Measurements from ENCODE around the gene AP1M1. TPM values are rescaled to one million over a fixed set of nuclear protein-coding genes. Genes with fewer than 3 reads are reported as not detected.
A peak's percentile ranks its signal among the peaks of the same experiment; 100 is the strongest.

The AP1M1 gene
- polyA plus RNA-seq, 3 donors from 2014 or later, result 128 to 178 (median 173) TPM

- H3K27me3 Mint-ChIP-seq (ENCODE audit: low read depth in 3 of 3), result peaks cover 6% of the 10 kb centered on the region in 3 donors
- peak overlapping the region in 3 of 5 donors; percentile 22 to 52 (median 28) for H3K4me3 Mint-ChIP-seq
- DNase-seq, result peak in 1 of 3 donors; percentile 16
- H3K27ac Mint-ChIP-seq, result peak overlapping the region in 4 of 6 donors; percentile 25 to 76 (median 41)
- H3K9me3 Mint-ChIP-seq, result peaks cover 0 to 1% (median 0%) of the 10 kb centered on the region in 6 donors
- H3K36me3 Mint-ChIP-seq, result no peaks in the 10 kb centered on the region
- peaks cover 44 to 46% of the 10 kb centered on the region in 2 donors for H3K4me1 Mint-ChIP-seq
Measured at GRCh38 chr19:16259385-16260159, 61.9 kb downstream of the AP1M1 start.

- Mint-ChIP-seq H3K9me3 (no peaks in the 10 kb centered on the region), H3K4me3 (no peak overlapping the region), H3K36me3 (no peaks in the 10 kb centered on the region), H3K27ac (no peak overlapping the region), H3K4me1 (peaks cover 44 to 48% of the 10 kb centered on the region in 2 donors), H3K27me3 (ENCODE audit: low read depth in 3 of 3) (peaks cover 6 to 9% (median 6%) of the 10 kb centered on the region in 3 donors)
- DNase-seq, result no peak
Measured at GRCh38 chr19:16260160-16260811, 62.6 kb downstream of the AP1M1 start.

GRCh38 chr19:16260812-16261161, 63.1 kb downstream of the AP1M1 start:
- Mint-ChIP-seq H3K27me3 (ENCODE audit: low read depth in 3 of 3) (peaks cover 6 to 9% (median 6%) of the 10 kb centered on the region in 3 donors), H3K36me3 (no peaks in the 10 kb centered on the region), H3K4me3 (no peak overlapping the region), H3K27ac (peak overlapping the region in 2 of 6 donors; percentile 66 to 70), H3K9me3 (no peaks in the 10 kb centered on the region), H3K4me1 (peaks cover 45 to 48% of the 10 kb centered on the region in 2 donors)
- DNase-seq, result no peak

- H3K27ac Mint-ChIP-seq, result peak overlapping the region in 5 of 6 donors; percentile 22 to 66 (median 38)
- no peaks in the 10 kb centered on the region for H3K9me3 Mint-ChIP-seq
- H3K4me3 Mint-ChIP-seq, result peak overlapping the region in 2 of 5 donors; percentile 7 to 43
- DNase-seq, result no peak
- peaks cover 51 to 52% of the 10 kb centered on the region in 2 donors for H3K4me1 Mint-ChIP-seq
- H3K27me3 Mint-ChIP-seq (ENCODE audit: low read depth in 3 of 3), result peaks cover 5 to 7% (median 5%) of the 10 kb centered on the region in 3 donors
- H3K36me3 Mint-ChIP-seq, result no peaks in the 10 kb centered on the region
Measured at GRCh38 chr19:16261584-16262368, 64.1 kb downstream of the AP1M1 start.

GRCh38 chr19:16262618-16263017, 64.9 kb downstream of the AP1M1 start:
- Mint-ChIP-seq H3K4me3 (peak overlapping the region in 1 of 5 donors; percentile 35), H3K27ac (peak overlapping the region in 3 of 6 donors; percentile 5 to 69 (median 40)), H3K27me3 (ENCODE audit: low read depth in 3 of 3) (peaks cover 2 to 3% (median 3%) of the 10 kb centered on the region in 3 donors), H3K36me3 (no peaks in the 10 kb centered on the region), H3K9me3 (no peaks in the 10 kb centered on the region), H3K4me1 (peaks cover 51 to 53% of the 10 kb centered on the region in 2 donors)
- DNase-seq, result no peak

- H3K27me3 Mint-ChIP-seq (ENCODE audit: low read depth in 3 of 3), result peaks cover 2 to 3% (median 3%) of the 10 kb centered on the region in 3 donors
- H3K27ac Mint-ChIP-seq, result no peak overlapping the region
- no peak for DNase-seq
- H3K9me3 Mint-ChIP-seq, result no peaks in the 10 kb centered on the region
- H3K4me3 Mint-ChIP-seq, result no peak overlapping the region
- H3K4me1 Mint-ChIP-seq, result peaks cover 48 to 50% of the 10 kb centered on the region in 2 donors
- H3K36me3 Mint-ChIP-seq, result no peaks in the 10 kb centered on the region
Measured at GRCh38 chr19:16263141-16263761, 65.5 kb downstream of the AP1M1 start.

DNA sequence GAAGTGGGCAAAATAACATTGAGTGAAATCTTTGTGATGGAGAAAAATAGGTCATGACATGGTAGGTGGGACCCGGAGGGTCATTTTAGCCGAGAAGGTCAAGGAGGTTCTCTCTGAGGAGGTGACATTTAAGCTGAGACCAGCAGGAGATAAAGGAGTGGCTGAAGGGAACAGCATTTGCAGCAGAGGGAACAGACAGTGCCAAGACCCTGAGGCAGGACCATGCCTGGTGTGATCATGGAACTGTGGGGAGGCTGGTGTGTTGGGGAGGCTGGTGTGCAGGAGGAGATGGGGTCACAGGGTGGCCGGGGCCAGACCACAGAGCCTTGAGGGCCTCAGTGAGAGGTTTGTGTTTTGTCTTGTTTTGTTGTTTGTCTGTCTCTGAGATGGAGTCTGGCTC, 67.5 kb downstream of the AP1M1 start:
- H3K4me1 Mint-ChIP-seq, result peaks cover 38 to 39% of the 10 kb centered on the region in 2 donors
- H3K4me3 Mint-ChIP-seq, result peak overlapping the region in 3 of 5 donors; percentile 5 to 50 (median 22)
- peak overlapping the region; percentile 43 to 80 (median 58) for H3K27ac Mint-ChIP-seq
- peaks cover 2 to 3% (median 3%) of the 10 kb centered on the region in 3 donors for H3K27me3 Mint-ChIP-seq (ENCODE audit: low read depth in 3 of 3)
- H3K9me3 Mint-ChIP-seq, result no peaks in the 10 kb centered on the region
- DNase-seq, result no peak
- no peaks in the 10 kb centered on the region for H3K36me3 Mint-ChIP-seq

DNA sequence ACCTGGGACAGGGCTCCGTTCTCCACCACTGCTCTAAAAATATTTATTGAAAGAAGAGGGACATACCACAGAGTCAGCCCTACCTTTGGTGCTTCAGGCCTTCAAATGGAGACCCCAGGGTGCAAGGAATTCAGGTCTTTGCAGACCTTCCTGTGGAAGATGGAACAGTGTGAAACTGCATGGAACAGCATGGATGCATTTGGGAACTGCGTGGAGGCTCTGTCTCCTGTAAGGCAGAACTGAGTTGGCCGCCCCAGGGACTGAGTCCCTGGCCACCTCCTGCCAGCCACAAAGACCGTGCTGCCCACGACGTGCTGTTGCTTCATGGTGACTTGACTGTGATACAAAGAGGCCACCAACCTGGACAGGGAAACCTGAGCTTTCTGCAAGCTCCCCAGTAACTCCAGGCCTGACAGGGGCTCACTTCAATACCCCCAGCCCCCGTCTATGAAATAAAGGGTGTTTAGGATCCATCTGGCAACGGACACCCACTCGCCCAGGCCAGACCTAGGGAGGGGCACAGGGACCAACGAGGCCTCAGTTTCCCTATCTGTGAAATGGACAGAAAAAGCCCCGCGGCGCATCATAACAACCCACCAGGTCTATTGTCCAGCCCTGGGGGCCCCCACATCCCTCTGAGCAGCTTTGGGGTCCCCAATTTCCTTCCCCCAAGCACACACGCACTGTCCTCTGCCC, 68.3 kb downstream of the AP1M1 start:
- H3K9me3 Mint-ChIP-seq, result no peaks in the 10 kb centered on the region
- H3K27me3 Mint-ChIP-seq (ENCODE audit: low read depth in 3 of 3), result peaks cover 3 to 4% (median 3%) of the 10 kb centered on the region in 3 donors
- no peak for DNase-seq
- H3K4me1 Mint-ChIP-seq, result peaks cover 36 to 37% of the 10 kb centered on the region in 2 donors
- H3K27ac Mint-ChIP-seq, result peak overlapping the region in 5 of 6 donors; percentile 70 to 93 (median 87)
- H3K4me3 Mint-ChIP-seq, result peak overlapping the region in 4 of 5 donors; percentile 64 to 67 (median 66)
- H3K36me3 Mint-ChIP-seq, result no peaks in the 10 kb centered on the region

DNA sequence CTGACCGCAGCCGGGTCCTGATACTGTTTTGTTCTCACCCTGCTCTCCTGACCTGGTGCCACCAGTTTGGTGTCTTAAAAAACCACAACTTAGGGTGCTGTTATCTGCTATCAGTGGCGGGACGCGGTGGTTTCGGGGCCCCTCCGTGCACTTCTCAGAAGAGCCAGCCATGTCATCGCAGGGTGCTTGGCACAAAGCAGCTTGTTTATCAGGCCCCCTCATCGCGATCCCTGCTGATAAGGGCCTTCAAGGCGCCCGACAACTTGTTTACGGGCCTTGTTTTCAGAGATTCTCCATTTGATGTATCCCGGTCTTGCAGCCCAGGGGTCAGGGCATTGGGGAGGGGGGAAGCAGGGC, 68.9 kb downstream of the AP1M1 start:
- H3K4me3 Mint-ChIP-seq, result peak overlapping the region; percentile 42 to 67 (median 66)
- peak; percentile 42 to 66 (median 57) for DNase-seq
- peak overlapping the region; percentile 46 to 93 (median 82) for H3K27ac Mint-ChIP-seq
- peaks cover 2 to 3% (median 3%) of the 10 kb centered on the region in 3 donors for H3K27me3 Mint-ChIP-seq (ENCODE audit: low read depth in 3 of 3)
- H3K9me3 Mint-ChIP-seq, result no peaks in the 10 kb centered on the region
- no peaks in the 10 kb centered on the region for H3K36me3 Mint-ChIP-seq
- H3K4me1 Mint-ChIP-seq, result peaks cover 30 to 32% of the 10 kb centered on the region in 2 donors

DNA sequence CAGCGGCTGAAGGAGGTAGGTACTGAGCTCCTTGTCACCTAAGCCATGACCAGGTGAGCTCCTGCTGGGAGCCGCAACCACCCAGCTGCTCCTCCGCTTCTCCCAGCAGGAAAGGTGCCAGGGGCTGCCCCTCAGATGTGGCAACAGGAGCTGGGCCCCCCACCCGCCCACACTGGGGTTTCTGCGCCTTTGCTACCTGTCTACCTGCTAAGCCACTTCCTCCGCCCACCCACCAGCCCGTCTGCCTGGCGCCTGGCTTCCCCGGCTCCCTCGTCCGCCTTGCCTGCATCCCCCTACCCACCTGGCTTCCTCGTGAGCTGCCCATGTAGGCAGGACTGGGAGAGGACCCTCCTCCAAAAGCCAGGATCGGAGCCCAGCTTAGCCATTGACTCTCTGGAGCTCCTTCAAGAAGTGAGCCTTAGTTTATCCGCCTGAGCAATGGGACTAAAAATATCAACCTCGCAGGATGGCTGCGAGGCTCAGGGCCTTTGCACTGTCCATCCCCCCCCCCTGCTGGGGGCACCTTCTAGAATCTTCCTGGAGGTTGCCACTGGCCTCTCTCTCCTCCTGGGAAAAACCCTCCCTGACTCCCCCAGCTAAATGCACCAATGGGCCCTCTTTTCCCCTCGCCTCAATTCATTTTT, 71.1 kb downstream of the AP1M1 start:
- no peak overlapping the region for H3K4me3 Mint-ChIP-seq
- no peaks in the 10 kb centered on the region for H3K36me3 Mint-ChIP-seq
- H3K27ac Mint-ChIP-seq, result no peak overlapping the region
- no peaks in the 10 kb centered on the region for H3K9me3 Mint-ChIP-seq
- H3K4me1 Mint-ChIP-seq, result peaks cover 19% of the 10 kb centered on the region in 2 donors
- DNase-seq, result no peak
- H3K27me3 Mint-ChIP-seq (ENCODE audit: low read depth in 3 of 3), result peaks cover 2 to 3% (median 3%) of the 10 kb centered on the region in 3 donors

- no peak for DNase-seq
- no peak overlapping the region for H3K4me3 Mint-ChIP-seq
- no peaks in the 10 kb centered on the region for H3K36me3 Mint-ChIP-seq
- no peaks in the 10 kb centered on the region for H3K9me3 Mint-ChIP-seq
- H3K4me1 Mint-ChIP-seq, result no peaks in the 10 kb centered on the region
- H3K27me3 Mint-ChIP-seq (ENCODE audit: low read depth in 3 of 3), result peaks cover 0 to 5% (median 2%) of the 10 kb centered on the region in 3 donors
- no peak overlapping the region for H3K27ac Mint-ChIP-seq
Measured at GRCh38 chr19:16272945-16273344, 75.2 kb downstream of the AP1M1 start.

DNA sequence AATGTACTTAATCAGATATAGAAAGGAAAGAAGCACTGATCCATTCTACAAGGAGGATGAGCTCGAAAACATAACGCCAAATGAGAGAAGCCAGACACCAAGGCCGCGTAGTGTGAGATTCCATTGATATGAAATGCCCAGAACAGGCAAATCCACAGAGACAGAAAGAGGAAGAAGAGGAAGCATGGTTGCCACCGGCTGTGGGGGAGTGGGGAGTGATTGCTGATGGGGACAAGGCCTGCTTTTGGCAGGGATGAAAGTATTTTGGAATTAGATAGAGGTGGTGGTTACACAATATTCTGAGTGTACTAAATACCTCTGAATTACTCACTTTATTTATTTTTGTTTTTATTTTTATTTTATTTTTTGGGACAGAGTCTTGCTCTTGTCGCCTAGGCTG, 76.7 kb downstream of the AP1M1 start:
- Mint-ChIP-seq H3K27me3 (ENCODE audit: low read depth in 3 of 3) (peaks cover 0 to 5% (median 2%) of the 10 kb centered on the region in 3 donors), H3K27ac (peak overlapping the region in 1 of 6 donors; percentile 65), H3K36me3 (no peaks in the 10 kb centered on the region), H3K4me3 (no peak overlapping the region), H3K9me3 (no peaks in the 10 kb centered on the region), H3K4me1 (no peaks in the 10 kb centered on the region)
- no peak for DNase-seq
